Measurements from ENCODE around the gene HOXA1. TPM values are rescaled to one million over a fixed set of nuclear protein-coding genes. Genes with fewer than 3 reads are reported as not detected.

HOXA1 gene
- total RNA-seq, 3 donors from 2014 or later, result 0.33 to 0.80 (median 0.44) TPM

DNA sequence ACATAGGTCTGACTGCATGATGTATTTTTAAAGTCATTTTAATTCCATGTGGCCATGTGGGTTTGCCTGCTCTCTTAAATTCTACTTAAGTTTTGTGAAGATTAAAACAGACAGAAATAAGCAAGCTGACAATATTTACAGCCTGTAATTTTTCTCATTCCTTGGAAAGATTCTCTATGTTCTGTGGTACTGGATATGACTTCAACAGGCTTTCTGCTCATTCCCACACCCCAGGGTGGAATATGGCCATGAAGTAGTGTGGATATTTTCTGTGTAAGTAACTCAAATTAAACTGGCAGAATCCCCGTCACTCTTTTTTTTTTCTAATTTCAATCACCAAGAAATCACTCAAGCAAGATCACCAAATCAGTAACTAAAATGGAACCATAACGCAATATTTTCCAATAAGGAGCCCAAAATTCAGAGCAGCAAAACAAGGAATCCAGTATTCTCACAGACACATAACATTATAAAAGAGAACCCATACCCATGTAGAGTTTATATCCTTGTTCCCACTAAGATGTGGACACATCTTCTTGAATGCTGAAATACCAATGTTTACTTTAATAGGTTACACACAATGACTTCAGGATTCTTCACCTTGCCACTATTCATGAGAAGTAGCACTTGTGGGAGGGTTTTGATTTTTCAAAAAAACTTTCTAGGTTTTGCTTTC lies 42.0 kb upstream of the HOXA1 start:
- no peaks in the 10 kb centered on the region for H3K27me3 ChIP-seq
- H3K9me3 ChIP-seq, result no peaks in the 10 kb centered on the region
- peaks cover 0 to 6% of the 10 kb centered on the region in 2 donors for H3K4me1 ChIP-seq
- intact Hi-C loops (cut with DNase I; ENCODE audit: low total_unique reads), result no loop called here
- TF ChIP-seq POLR2A (IDR thresholded peaks at IDR 0.05) (no peak), POLR2AphosphoS5 (IDR thresholded peaks at IDR 0.05) (no peak)
- TF ChIP-seq, protein P1, sequence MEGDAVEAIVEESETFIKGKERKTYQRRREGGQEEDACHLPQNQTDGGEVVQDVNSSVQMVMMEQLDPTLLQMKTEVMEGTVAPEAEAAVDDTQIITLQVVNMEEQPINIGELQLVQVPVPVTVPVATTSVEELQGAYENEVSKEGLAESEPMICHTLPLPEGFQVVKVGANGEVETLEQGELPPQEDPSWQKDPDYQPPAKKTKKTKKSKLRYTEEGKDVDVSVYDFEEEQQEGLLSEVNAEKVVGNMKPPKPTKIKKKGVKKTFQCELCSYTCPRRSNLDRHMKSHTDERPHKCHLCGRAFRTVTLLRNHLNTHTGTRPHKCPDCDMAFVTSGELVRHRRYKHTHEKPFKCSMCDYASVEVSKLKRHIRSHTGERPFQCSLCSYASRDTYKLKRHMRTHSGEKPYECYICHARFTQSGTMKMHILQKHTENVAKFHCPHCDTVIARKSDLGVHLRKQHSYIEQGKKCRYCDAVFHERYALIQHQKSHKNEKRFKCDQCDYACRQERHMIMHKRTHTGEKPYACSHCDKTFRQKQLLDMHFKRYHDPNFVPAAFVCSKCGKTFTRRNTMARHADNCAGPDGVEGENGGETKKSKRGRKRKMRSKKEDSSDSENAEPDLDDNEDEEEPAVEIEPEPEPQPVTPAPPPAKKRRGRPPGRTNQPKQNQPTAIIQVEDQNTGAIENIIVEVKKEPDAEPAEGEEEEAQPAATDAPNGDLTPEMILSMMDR (IDR thresholded peaks at IDR 0.05), result no peak
- H3K4me3 ChIP-seq, result peak overlapping the region in 2 of 3 donors; percentile 75 to 80
- peak in 1 of 2 donors; percentile 10 for DNase-seq (ENCODE audit: low spot score in 2 of 2)
- H3K27ac ChIP-seq, result peak overlapping the region; percentile 95 to 96
- H3K36me3 ChIP-seq, result no peaks in the 10 kb centered on the region

DNA sequence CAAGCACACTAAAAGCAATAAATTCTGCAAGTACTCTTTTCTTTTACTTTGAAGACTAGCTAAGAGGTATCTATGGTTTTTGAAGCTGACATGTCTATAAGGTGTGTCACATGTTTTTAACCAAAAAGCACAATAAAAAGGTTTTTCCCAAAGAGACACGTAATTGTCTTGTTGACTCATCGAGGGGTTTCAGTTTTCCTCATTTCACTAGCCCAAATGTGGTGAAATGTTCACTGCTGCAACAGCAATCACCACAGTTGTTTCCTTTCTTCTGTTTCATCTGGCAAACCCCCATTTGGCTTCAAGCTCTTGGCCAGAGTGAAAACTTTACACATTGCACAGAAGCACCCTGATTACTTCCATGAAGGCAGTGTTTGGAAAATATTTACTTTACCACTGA lies 38.6 kb upstream of the HOXA1 start:
- peaks cover 5 to 6% of the 10 kb centered on the region in 2 donors for H3K4me1 ChIP-seq
- intact Hi-C loops (cut with DNase I; ENCODE audit: low total_unique reads), result loop anchor here (5.0 kb wide), 1 partner anchor 1032 kb away; no protein-coding TSS in a partner anchor
- DNase-seq (ENCODE audit: low spot score in 2 of 2), result peak in 1 of 2 donors; percentile 41

DNA sequence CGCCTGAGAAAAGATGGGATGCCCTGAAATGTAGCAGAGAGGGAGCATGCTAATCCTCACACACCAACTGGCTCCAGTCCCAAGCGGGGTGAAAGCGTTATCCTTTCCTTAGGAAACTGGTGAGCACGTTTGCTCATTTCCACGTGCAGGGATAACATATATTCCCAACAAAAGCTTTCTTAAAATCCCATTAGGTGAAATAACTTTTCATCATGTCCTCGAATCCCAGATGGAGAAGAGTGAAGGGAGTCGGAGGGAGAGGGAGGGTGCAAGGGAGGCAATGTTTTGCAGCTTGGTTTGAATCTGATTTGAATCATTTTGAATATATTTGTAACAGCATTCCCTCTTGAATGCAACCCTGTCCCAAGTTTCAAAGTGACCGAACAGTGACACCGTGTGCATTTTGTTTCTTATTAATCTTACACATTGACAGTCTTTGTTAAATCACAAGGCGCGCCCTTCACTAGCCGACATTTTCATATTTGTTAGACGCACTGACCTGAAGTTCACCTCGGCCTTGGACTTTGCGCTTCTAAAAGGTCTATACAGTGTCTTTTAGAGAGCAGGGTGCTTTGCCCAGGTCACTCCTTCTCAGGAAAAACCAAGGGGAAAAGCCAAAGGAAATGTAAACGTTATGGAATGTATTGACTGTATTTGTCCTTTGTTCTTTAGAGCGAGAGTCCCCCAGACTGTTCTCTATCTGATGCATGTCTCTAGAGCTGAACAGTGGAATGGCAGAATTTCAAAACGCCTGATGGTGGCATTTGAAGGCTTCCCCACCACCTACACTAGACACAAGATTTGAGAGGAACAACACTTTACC lies 37.8 kb upstream of the HOXA1 start:
- Histone ChIP-seq H3K27me3 (no peaks in the 10 kb centered on the region), H3K4me3 (peak overlapping the region in 1 of 3 donors; percentile 22), H3K9me3 (no peaks in the 10 kb centered on the region), H3K4me1 (peaks cover 5 to 6% of the 10 kb centered on the region in 2 donors), H3K27ac (peak overlapping the region; percentile 82 to 96), H3K36me3 (no peaks in the 10 kb centered on the region)
- intact Hi-C loops (cut with DNase I; ENCODE audit: low total_unique reads), result loop anchor here (5.0 kb wide), 1 partner anchor 1031 kb away; no protein-coding TSS in a partner anchor
- TF ChIP-seq, protein P1 (IDR thresholded peaks at IDR 0.05), result no peak
- peak in 1 of 2 donors; percentile 17 for DNase-seq (ENCODE audit: low spot score in 2 of 2)

More for the DNA sequence above, 38.6 kb upstream of the HOXA1 start:
- Histone ChIP-seq H3K4me3 (peak overlapping the region in 1 of 3 donors; percentile 22), H3K36me3 (no peaks in the 10 kb centered on the region), H3K27ac (peak overlapping the region; percentile 82 to 96), H3K27me3 (no peaks in the 10 kb centered on the region), H3K9me3 (no peaks in the 10 kb centered on the region)
- peak in 2 of 3 donors; percentile 10 to 23 for TF ChIP-seq POLR2AphosphoS5 (IDR thresholded peaks at IDR 0.05)
- TF ChIP-seq, protein P1 (IDR thresholded peaks at IDR 0.05), result no peak

DNA sequence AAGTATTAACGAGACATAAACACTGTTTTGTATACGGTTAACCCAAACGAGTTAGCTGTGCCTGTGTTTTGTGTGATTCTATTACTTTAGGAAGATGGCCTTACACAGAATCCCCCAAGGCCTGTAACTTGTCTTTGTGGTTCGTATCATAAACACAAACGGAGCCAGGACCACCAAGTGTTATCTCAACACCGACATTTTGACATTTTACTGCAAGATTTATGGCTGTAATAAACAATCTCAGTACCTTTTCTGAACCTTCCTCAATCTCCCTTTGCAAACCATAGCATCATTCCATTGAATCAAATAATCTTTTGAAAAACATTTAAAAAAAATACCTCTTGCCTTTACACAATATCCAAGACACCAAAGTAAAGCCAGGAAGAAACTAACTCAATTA lies 37.2 kb upstream of the HOXA1 start:
- Histone ChIP-seq H3K4me3 (no peak overlapping the region), H3K27me3 (no peaks in the 10 kb centered on the region), H3K27ac (peak overlapping the region; percentile 82 to 96), H3K9me3 (no peaks in the 10 kb centered on the region), H3K36me3 (no peaks in the 10 kb centered on the region), H3K4me1 (peaks cover 5 to 10% of the 10 kb centered on the region in 2 donors)
- DNase-seq (ENCODE audit: low spot score in 2 of 2), result no peak
- TF ChIP-seq, protein P1 (IDR thresholded peaks at IDR 0.05), result no peak
- TF ChIP-seq POLR2A (IDR thresholded peaks at IDR 0.05) (no peak), POLR2AphosphoS5 (IDR thresholded peaks at IDR 0.05) (no peak)
- intact Hi-C loops (cut with DNase I; ENCODE audit: low total_unique reads), result loop anchor here (5.0 kb wide), 1 partner anchor 1031 kb away; no protein-coding TSS in a partner anchor

All from breast epithelium (tissue), 4 donors.